Naive B cell (primary cell): ENCODE results near the gene SERINC5. TPM values are rescaled to one million over a fixed set of nuclear protein-coding genes. Genes with fewer than 3 reads are reported as not detected.

Source experiments
- ATAC-seq, 2 donors: fragments of 150-1000 bp; cut with Tn5 transposase; 2 replicates each; pipeline ENCODE4 v1.10.0; 2021; ENCODE audit warnings: low read depth in 2 of 2, mild to moderate bottlenecking in 2 of 2, moderate library complexity in 2 of 2
- DNase-seq: peaks from one replicate; pipeline ENCODE4 v3.0.0; 2022
- H3K27ac Mint-ChIP-seq, 6 donors: one replicate each; pipeline ENCODE4 v1.8.0; 2020 to 2022; ENCODE audit warnings: mild to moderate bottlenecking in 6 of 6, mixed read lengths in 6 of 6, moderate library complexity in 5 of 6, inconsistent platforms in 2 of 6
- H3K27me3 Mint-ChIP-seq, 3 donors: one replicate each; pipeline ENCODE4 v1.8.0; 2021 to 2022; ENCODE audit warnings: mixed read lengths in 3 of 3, mild to moderate bottlenecking in 1 of 3
- H3K36me3 Mint-ChIP-seq, 2 donors: one replicate each; pipeline ENCODE4 v1.8.0; 2020 to 2022; ENCODE audit warnings: mixed read lengths in 2 of 2, inconsistent platforms in 1 of 2, mild to moderate bottlenecking in 1 of 2
- H3K4me1 Mint-ChIP-seq, 3 donors: one replicate each; pipeline ENCODE4 v1.8.0; 2020 to 2022; ENCODE audit warnings: mixed read lengths in 3 of 3, inconsistent platforms in 1 of 3, mild to moderate bottlenecking in 1 of 3, moderate library complexity in 1 of 3
- H3K4me3 Mint-ChIP-seq, 8 donors: one replicate each; pipeline ENCODE4 v1.8.0; 2020 to 2022; ENCODE audit warnings: mild to moderate bottlenecking in 8 of 8, mixed read lengths in 8 of 8, moderate library complexity in 8 of 8, inconsistent platforms in 2 of 8
- H3K9me3 Mint-ChIP-seq, 7 donors: one replicate each; pipeline ENCODE4 v1.8.0; 2020 to 2022; ENCODE audit warnings: mixed read lengths in 7 of 7, mild to moderate bottlenecking in 5 of 7, inconsistent platforms in 2 of 7, moderate library complexity in 1 of 7
- polyA plus RNA-seq, 6 donors: library from polyadenylated mRNA; unstranded; fragments of 300-500 nt; fragmentation: Illumina TruSeq; gene quantifications; one replicate each; pipeline ENCODE4 v1.2.3, GENCODE V29; 2021; ENCODE audit warnings: low read depth in 6 of 6

Gene SERINC5
- polyA plus RNA-seq, 6 donors from 2014 or later, result 1.4 to 4.0 (median 2.8) TPM

GRCh38 chr5:80246995-80247729, 8.7 kb downstream of the SERINC5 start:
- Mint-ChIP-seq H3K36me3 (peaks cover 13 to 16% of the 10 kb centered on the region in 2 donors), H3K4me3 (no peak overlapping the region), H3K27me3 (no peaks in the 10 kb centered on the region), H3K4me1 (peaks cover 12 to 45% (median 22%) of the 10 kb centered on the region in 3 donors), H3K9me3 (peaks cover 3 to 17% (median 8%) of the 10 kb centered on the region in 7 donors), H3K27ac (peak overlapping the region in 1 of 6 donors; percentile 83)
- DNase-seq, result no peak
- ATAC-seq, result no peak

DNA sequence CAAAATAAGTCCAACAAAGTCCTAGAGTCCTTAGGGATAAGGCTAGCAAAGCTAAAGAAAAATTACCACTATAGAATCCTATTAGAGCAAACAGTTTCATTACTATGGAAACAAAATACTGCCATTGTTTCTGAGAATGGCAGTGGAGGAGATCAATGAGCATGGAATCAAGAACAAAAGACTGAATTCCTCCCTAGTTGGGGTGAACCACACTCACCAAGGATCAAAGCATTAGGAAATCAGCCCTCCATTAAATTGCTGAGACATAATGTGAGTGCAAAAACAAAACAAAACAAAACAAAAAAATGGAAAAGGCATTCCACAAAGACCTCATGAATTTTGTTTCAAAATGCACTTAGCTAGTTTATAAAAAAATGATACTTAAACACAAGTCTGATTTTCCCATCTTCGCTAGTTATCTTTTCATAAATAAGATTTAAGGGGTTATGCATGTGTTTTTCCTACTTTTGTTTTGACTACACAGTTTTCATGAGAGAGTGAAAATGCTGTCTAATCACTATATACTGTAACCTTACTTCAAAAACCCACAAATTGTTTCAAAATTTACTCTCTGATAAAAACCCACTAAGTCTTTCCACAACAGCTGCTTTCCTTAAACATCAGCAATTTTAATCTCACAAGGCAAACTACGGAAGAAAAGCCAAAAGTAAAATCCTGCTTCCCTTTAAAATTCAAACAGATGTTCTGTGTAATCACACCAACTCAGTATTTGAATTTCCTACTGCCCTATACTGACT, 9.7 kb downstream of the SERINC5 start:
- peaks cover 15 to 44% (median 22%) of the 10 kb centered on the region in 3 donors for H3K4me1 Mint-ChIP-seq
- no peak for ATAC-seq

DNA sequence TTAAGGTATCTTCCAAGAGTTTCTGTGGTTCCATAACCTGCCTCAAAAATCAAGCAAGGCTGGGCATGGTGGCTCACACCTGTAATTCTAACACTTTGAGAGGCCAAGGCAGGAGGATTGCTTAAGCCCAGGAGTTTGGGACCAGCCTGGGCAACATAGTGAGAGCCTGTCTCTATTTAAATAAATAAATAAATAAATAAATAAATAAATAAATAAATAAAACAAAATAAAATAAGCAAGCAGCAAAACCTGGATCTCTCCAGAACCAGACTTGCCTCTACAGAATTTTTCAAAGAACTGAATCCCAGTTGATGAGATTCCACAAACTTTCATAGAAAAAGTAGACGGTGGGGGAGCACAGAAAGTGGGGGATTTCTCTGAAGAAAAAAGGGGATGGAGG, 12.3 kb downstream of the SERINC5 start:
- H3K4me1 Mint-ChIP-seq, result peaks cover 25 to 51% (median 35%) of the 10 kb centered on the region in 3 donors
- H3K27me3 Mint-ChIP-seq, result no peaks in the 10 kb centered on the region
- DNase-seq (no peak), ATAC-seq (no peak)
- H3K9me3 Mint-ChIP-seq, result peaks cover 3 to 36% (median 22%) of the 10 kb centered on the region in 7 donors
- H3K36me3 Mint-ChIP-seq, result peaks cover 13 to 27% of the 10 kb centered on the region in 2 donors
- no peak overlapping the region for H3K4me3 Mint-ChIP-seq
- H3K27ac Mint-ChIP-seq, result no peak overlapping the region

More for the DNA sequence above, 9.7 kb downstream of the SERINC5 start:
- DNase-seq, result no peak
- Mint-ChIP-seq H3K9me3 (peaks cover 3 to 27% (median 17%) of the 10 kb centered on the region in 7 donors), H3K4me3 (no peak overlapping the region), H3K27ac (no peak overlapping the region), H3K27me3 (no peaks in the 10 kb centered on the region), H3K36me3 (peaks cover 13 to 26% of the 10 kb centered on the region in 2 donors)

DNA sequence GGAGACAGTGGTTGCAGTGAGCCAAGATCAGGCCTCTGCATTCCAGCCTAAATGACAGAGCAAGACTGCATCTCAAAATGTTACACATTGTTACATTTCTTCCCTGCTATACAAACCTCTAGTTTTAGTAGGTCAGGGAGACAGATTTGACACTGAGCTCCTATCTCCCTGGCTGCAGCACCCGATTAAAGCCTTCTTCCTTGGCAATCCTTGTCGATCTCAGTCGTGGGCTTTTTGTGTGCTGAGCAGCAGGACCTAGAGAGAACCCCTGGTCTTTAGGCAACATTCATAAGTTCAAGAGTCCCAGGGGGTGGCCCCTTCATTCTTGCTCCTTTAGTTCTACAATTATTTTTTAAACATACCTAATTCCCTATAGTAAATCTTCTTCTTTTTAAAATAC, 13.0 kb downstream of the SERINC5 start:
- no peak for ATAC-seq
- Mint-ChIP-seq H3K9me3 (peaks cover 3 to 36% (median 22%) of the 10 kb centered on the region in 7 donors), H3K27ac (no peak overlapping the region), H3K27me3 (no peaks in the 10 kb centered on the region), H3K4me1 (peaks cover 18 to 44% (median 33%) of the 10 kb centered on the region in 3 donors), H3K4me3 (peak overlapping the region in 1 of 8 donors; percentile 35), H3K36me3 (peaks cover 13 to 27% of the 10 kb centered on the region in 2 donors)
- no peak for DNase-seq

DNA sequence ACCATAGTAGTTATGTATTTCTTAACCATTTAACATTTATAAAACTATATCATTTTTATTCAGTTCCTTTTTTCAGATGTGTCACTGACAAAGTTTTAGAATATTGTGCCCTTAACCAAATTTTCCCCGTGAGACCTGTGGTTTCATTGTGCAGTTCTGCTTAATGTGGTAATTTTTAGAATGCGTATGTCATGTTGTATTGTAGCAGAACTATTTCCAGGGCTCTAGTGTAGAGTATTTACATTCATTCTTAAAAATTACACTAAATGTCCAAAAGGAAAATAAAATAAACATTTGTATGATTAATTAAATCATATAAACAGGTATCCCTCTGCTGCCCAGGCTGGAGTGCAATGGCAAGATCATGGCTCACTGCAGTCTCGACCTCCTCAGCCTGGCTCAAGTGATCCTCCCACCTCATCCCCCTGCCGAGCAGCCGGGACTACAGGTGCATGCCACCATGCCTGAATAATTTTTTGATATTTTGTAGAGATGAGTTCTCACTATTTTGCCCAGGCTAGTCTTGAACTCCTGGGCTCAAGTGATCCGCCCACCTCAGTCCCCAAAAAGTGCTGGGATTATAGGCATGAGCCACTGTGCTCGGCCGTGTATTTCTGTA, 15.4 kb downstream of the SERINC5 start:
- Mint-ChIP-seq H3K9me3 (peaks cover 3 to 36% (median 22%) of the 10 kb centered on the region in 7 donors), H3K4me1 (peaks cover 12 to 30% (median 27%) of the 10 kb centered on the region in 3 donors), H3K27ac (peak overlapping the region in 2 of 6 donors; percentile 4 to 10), H3K4me3 (peak overlapping the region in 6 of 8 donors; percentile 42 to 84 (median 56)), H3K27me3 (no peaks in the 10 kb centered on the region), H3K36me3 (peaks cover 16 to 27% of the 10 kb centered on the region in 2 donors)
- DNase-seq (peak; percentile 20), ATAC-seq (peak; percentile 61 to 82)

DNA sequence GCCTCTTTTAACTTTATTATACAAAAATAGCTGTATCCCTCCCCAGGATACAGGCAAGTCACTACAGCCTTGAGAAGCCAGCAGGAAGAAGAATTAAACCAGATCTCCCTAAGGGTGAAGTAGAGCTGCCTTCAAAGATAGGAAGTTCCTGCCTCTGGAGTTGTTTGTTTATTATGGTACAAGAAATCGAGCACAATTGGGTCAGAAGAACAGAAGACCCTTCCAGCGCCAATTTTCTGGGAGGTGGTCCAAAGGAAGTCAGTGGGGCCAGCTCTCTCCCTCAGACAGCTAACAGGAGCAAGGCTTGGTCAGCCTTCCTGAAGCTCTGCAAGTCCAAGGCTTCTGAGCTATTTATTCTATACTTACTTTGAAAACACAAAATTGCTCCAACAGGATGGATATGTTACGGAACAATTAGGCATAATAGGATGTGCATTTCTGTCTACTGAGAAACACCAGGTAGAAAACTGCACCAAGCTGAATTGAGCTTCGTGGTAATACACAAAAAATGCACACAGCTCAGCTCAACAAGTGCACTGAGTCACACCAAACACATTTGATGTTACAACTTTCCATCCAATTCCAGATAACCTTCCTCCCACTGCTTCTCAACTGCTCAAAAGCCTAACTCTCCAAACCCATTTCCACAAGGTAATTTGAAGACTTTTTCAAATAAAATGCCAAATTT, 16.0 kb downstream of the SERINC5 start:
- no peak for DNase-seq
- no peak overlapping the region for H3K27ac Mint-ChIP-seq
- peaks cover under 1 to 33% (median 20%) of the 10 kb centered on the region in 7 donors for H3K9me3 Mint-ChIP-seq
- no peaks in the 10 kb centered on the region for H3K27me3 Mint-ChIP-seq
- peaks cover 11 to 22% of the 10 kb centered on the region in 2 donors for H3K36me3 Mint-ChIP-seq
- ATAC-seq, result no peak
- peaks cover 9 to 30% (median 23%) of the 10 kb centered on the region in 3 donors for H3K4me1 Mint-ChIP-seq
- peak overlapping the region in 4 of 8 donors; percentile 10 to 62 (median 58) for H3K4me3 Mint-ChIP-seq

DNA sequence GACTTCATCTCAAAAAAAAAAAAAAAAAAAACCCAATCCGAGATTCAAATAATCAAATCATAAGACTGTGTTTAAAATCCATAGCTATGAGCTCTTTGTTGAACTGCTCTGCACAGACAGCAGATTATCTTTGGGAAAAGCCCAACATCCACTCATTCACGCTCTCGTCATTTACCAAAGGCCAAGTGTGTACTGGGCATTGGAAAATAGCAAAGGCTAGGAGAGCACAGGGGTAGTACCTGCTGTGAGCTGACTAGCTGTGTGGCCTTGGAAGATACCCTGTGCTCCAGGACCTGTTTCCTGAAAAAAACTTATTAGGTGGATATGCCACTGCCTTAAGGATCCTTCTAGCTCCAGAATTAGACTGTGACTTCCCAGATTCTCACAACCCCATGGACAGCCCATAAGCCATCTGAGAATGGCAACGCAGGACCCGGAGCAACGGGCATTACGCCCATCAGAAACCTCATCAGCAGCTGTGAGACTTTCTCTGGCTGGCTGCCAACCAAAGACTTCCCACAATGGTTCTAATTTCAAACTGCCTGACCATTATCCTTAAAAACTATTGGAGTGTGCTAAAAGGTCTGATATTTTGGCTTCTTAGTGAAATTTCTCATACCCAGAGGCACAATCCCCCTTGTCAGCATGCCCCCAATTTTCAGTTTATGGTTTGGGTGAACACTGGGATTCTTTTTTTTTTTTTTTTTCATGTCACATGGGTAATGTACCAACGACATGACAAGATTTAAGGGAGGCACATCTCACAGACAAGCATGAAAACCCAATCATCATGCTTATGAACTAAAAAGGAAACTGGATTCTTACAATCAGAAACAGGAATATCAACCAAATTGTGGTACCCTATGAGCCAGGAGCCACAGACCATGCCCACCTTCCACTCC, 16.8 kb downstream of the SERINC5 start:
- DNase-seq, result no peak
- H3K27me3 Mint-ChIP-seq, result no peaks in the 10 kb centered on the region
- peaks cover 0 to 32% (median 19%) of the 10 kb centered on the region in 7 donors for H3K9me3 Mint-ChIP-seq
- H3K4me1 Mint-ChIP-seq, result peaks cover 7 to 31% (median 26%) of the 10 kb centered on the region in 3 donors
- H3K4me3 Mint-ChIP-seq, result peak overlapping the region in 5 of 8 donors; percentile 10 to 73 (median 62)
- H3K27ac Mint-ChIP-seq, result peak overlapping the region in 2 of 6 donors; percentile 8 to 69
- peaks cover 10 to 19% of the 10 kb centered on the region in 2 donors for H3K36me3 Mint-ChIP-seq
- no peak for ATAC-seq

DNA sequence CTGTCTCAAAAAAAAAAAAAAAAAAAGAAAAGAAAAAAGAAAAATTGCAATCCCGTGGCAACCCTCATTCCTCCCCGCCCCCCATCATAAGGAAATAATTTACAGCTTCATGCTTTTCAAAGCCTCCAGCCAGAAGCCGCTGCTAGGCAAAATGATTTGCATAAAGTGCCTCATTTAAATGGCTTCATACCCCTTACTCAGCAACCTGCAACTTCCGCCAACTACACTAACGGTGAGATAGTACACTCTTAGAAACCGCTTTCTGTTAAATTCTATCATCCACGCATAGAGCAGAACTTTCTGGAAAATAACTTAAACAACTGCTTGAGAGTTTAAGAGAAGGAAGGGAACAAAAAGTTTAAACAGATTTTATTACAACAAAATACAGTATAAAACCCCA, 17.8 kb downstream of the SERINC5 start:
- H3K27me3 Mint-ChIP-seq, result no peaks in the 10 kb centered on the region
- no peak overlapping the region for H3K27ac Mint-ChIP-seq
- peaks cover 7 to 15% of the 10 kb centered on the region in 2 donors for H3K36me3 Mint-ChIP-seq
- H3K9me3 Mint-ChIP-seq, result peaks cover 0 to 26% (median 17%) of the 10 kb centered on the region in 7 donors
- no peak for ATAC-seq
- peaks cover 7 to 33% (median 27%) of the 10 kb centered on the region in 3 donors for H3K4me1 Mint-ChIP-seq
- no peak for DNase-seq
- H3K4me3 Mint-ChIP-seq, result peak overlapping the region in 1 of 8 donors; percentile 36

DNA sequence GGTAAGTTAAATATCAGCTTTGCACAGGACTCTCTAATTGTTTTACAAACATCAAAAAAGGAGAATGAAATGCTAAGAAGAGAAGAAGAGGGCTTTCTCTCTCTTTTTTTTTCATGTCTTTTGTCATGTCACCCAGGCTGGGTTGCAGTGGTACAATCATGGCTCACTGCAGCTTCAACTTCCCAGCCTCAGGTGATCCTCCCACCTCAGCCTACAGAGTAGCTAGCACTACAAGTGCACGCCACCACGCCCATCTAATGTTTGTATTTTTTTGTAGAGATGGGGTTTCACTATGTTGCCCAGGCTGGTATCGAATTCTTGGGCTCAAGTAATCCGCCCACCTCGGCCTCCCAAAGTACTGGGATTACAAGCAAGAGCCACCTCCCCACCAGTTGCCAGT, 18.6 kb downstream of the SERINC5 start:
- H3K36me3 Mint-ChIP-seq, result peaks cover 4 to 11% of the 10 kb centered on the region in 2 donors

DNA sequence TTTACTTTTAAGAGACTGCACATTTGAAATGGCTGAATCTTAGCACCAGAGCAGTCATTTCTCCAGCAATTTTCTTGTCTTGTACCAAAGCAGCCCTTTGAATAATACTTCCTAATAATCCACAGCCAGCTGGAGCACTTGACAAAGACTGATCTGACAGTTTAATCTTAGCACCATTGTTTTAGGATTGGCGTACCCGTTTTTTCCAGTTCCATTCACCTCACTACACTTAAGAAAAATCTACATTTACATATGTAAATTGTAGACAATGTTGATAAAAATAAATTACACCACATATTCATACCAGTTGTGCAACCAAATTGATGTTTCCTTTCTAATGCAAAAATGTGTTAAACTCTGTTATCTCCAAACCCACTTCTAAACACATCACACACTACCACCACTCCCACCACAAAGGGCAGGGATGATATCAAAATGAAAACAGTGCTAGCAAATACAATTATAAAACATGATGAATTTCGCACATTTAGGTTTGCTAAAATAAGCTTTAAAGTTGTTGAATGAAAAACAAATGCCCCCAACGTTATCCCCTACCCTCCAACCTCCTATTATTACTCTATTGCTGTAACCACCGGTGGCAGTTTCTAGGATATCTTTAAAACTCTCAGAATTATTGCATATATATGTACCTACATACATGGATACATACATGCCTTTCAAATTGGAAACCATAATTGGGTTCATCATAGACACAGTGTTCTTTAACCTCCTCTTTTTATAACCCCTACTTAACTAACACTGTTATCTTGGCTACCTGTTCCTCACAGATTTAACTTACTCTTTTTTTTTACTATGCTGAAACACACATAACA, 21.5 kb downstream of the SERINC5 start:
- Mint-ChIP-seq H3K4me1 (peaks cover 7 to 21% (median 18%) of the 10 kb centered on the region in 3 donors), H3K27ac (peak overlapping the region in 2 of 6 donors; percentile 11 to 64), H3K4me3 (no peak overlapping the region), H3K36me3 (peaks cover 0 to 4% of the 10 kb centered on the region in 2 donors), H3K9me3 (no peaks in the 10 kb centered on the region), H3K27me3 (no peaks in the 10 kb centered on the region)
- no peak for DNase-seq
- no peak for ATAC-seq

More for the DNA sequence above, 18.6 kb downstream of the SERINC5 start:
- ATAC-seq (no peak), DNase-seq (no peak)
- no peak overlapping the region for H3K4me3 Mint-ChIP-seq
- H3K27me3 Mint-ChIP-seq, result no peaks in the 10 kb centered on the region
- H3K27ac Mint-ChIP-seq, result no peak overlapping the region
- peaks cover 7 to 33% (median 27%) of the 10 kb centered on the region in 3 donors for H3K4me1 Mint-ChIP-seq
- peaks cover 0 to 21% (median 14%) of the 10 kb centered on the region in 7 donors for H3K9me3 Mint-ChIP-seq

GRCh38 chr5:80231693-80232092, 24.2 kb downstream of the SERINC5 start:
- H3K9me3 Mint-ChIP-seq, result no peaks in the 10 kb centered on the region
- no peak overlapping the region for H3K27ac Mint-ChIP-seq
- H3K4me1 Mint-ChIP-seq, result peaks cover 8 to 18% (median 16%) of the 10 kb centered on the region in 3 donors
- peaks cover 0 to 4% of the 10 kb centered on the region in 2 donors for H3K36me3 Mint-ChIP-seq
- no peak overlapping the region for H3K4me3 Mint-ChIP-seq
- no peaks in the 10 kb centered on the region for H3K27me3 Mint-ChIP-seq
- DNase-seq (no peak), ATAC-seq (no peak)
